Neural cell (in vitro differentiated cells): ENCODE measurements around the gene SQOR. TPM values are rescaled to one million over a fixed set of nuclear protein-coding genes. Genes with fewer than 3 reads are reported as not detected.

ENCODE experiments used
- H2AFZ ChIP-seq: fragments of 200-600, 300-800 bp; sonication (generic), shearing (Covaris generic); 2 replicates; pipeline ENCODE4 v1.6.0; 2014; ENCODE audit warnings: low read depth, mild to moderate bottlenecking, antibody characterized with exemption, low read length, moderate library complexity
- H3F3A ChIP-seq: fragments of 200-600 bp; shearing (Covaris generic); 2 replicates; pipeline ENCODE4 v1.6.1; 2016; ENCODE audit warnings: mild to moderate bottlenecking, moderate library complexity, mixed read lengths, antibody characterized with exemption, low read length; ENCODE audit not compliant: insufficient read depth, poor library complexity, severe bottlenecking
- H3K27ac ChIP-seq: fragments of 200-600, 300-800 bp; sonication (generic), shearing (Covaris generic); 2 replicates; pipeline ENCODE4 v1.5.1; 2014; ENCODE audit warnings: mild to moderate bottlenecking, low read length, moderate library complexity
- H3K27me3 ChIP-seq: fragments of 300-800, 200-600 bp; sonication (generic), shearing (Covaris generic); 2 replicates; pipeline ENCODE4 v1.6.0; 2014; ENCODE audit warnings: mild to moderate bottlenecking, low read depth, low read length, moderate library complexity; ENCODE audit not compliant: insufficient read depth
- H3K36me3 ChIP-seq: fragments of 300-800, 200-600 bp; sonication (generic), shearing (Covaris generic); 2 replicates; pipeline ENCODE4 v1.5.1; 2014; ENCODE audit warnings: mild to moderate bottlenecking, antibody characterized with exemption, low read length, moderate library complexity; ENCODE audit not compliant: insufficient read depth
- H3K4me2 ChIP-seq: fragments of 300-800, 200-600 bp; sonication (generic), shearing (Covaris generic); 2 replicates; pipeline ENCODE4 v1.6.0; 2014; ENCODE audit warnings: mild to moderate bottlenecking, low read length
- H3K4me3 ChIP-seq: fragments of 300-800, 200-600 bp; sonication (generic), shearing (Covaris generic); 2 replicates; pipeline ENCODE4 v1.5.1; 2014; ENCODE audit warnings: mild to moderate bottlenecking, low read length, moderate library complexity
- H3K79me2 ChIP-seq: fragments of 200-600 bp; shearing (Covaris generic); replicated peaks from 2 replicates; pipeline ENCODE4 v1.6.0; 2014; ENCODE audit warnings: mild to moderate bottlenecking, low read length, moderate library complexity; ENCODE audit not compliant: insufficient read depth
- H3K9ac ChIP-seq: fragments of 300-800, 200-600 bp; sonication (generic), shearing (Covaris generic); 2 replicates; pipeline ENCODE4 v1.6.1; 2016; ENCODE audit warnings: mild to moderate bottlenecking, low read length, mixed read lengths
- H3K9me2 ChIP-seq: fragments of 200-600 bp; shearing (Covaris generic); 2 replicates; pipeline ENCODE4 v1.6.1; 2016; ENCODE audit warnings: mild to moderate bottlenecking, low read length, mixed read lengths; ENCODE audit not compliant: insufficient read depth
- H3K9me3 ChIP-seq: fragments of 200-600, 300-800 bp; sonication (generic), shearing (Covaris generic); 2 replicates; pipeline ENCODE4 v1.6.1; 2016; ENCODE audit warnings: mild to moderate bottlenecking, mixed run types, low read length, moderate library complexity, mixed read lengths
- H4K20me1 ChIP-seq: fragments of 200-600 bp; shearing (Covaris generic); 2 replicates; pipeline ENCODE4 v1.6.1; 2016; ENCODE audit warnings: mild to moderate bottlenecking, mixed run types; ENCODE audit not compliant: insufficient read depth
- EP300 ChIP-seq: fragments of 450-650 bp; conservative IDR thresholded peaks from 2 replicates; pipeline ENCODE4 v1.6.1; 2014; ENCODE audit warnings: antibody characterized with exemption, mild to moderate bottlenecking, moderate library complexity; ENCODE audit not compliant: poor library complexity, severe bottlenecking
- EZH2 ChIP-seq: fragments of 200-600, 300-800 bp; shearing (Covaris generic), sonication (generic); IDR thresholded peaks from 2 replicates; pipeline ENCODE4 v1.6.1; 2014; ENCODE audit warnings: antibody characterized with exemption, low read length, borderline replicate concordance, mild to moderate bottlenecking; ENCODE audit not compliant: insufficient read depth, poor library complexity, severe bottlenecking
- MXI1 ChIP-seq: fragments of 450-650 bp; conservative IDR thresholded peaks from 2 replicates; pipeline ENCODE4 v1.6.1; 2014; ENCODE audit warnings: antibody characterized with exemption, mild to moderate bottlenecking; ENCODE audit not compliant: poor library complexity, severe bottlenecking
- POLR2AphosphoS5 ChIP-seq: IDR thresholded peaks from 2 replicates; pipeline ENCODE4 v1.6.1; 2012
- RAD21 ChIP-seq: fragments of 450-650 bp; conservative IDR thresholded peaks from 2 replicates; pipeline ENCODE4 v1.6.1; 2014; ENCODE audit warnings: antibody characterized with exemption, mild to moderate bottlenecking, moderate library complexity
- TAF1 ChIP-seq: IDR thresholded peaks from 2 replicates; pipeline ENCODE4 v1.6.1; 2012; ENCODE audit warnings: low read depth
- polyA plus RNA-seq: library from polyadenylated mRNA; depleted of rRNA; stranded (reverse); fragments of >200 nt; gene quantifications from 2 replicates; pipeline ENCODE4 v1.2.3, GENCODE V29; 2014
- TF ChIP-seq, protein P1 (sequence below): IDR thresholded peaks from 2 replicates; pipeline ENCODE4 v1.6.1; 2012; ENCODE audit warnings: borderline replicate concordance
- TF ChIP-seq, protein P2 (sequence below): fragments of 450-650 bp; IDR thresholded peaks from 2 replicates; pipeline ENCODE4 v1.5.1; 2014; ENCODE audit warnings: antibody characterized with exemption, mild to moderate bottlenecking, moderate library complexity; ENCODE audit not compliant: poor library complexity, severe bottlenecking

The SQOR gene
- polyA plus RNA-seq, 1 donor from 2014 or later: not detected

DNA sequence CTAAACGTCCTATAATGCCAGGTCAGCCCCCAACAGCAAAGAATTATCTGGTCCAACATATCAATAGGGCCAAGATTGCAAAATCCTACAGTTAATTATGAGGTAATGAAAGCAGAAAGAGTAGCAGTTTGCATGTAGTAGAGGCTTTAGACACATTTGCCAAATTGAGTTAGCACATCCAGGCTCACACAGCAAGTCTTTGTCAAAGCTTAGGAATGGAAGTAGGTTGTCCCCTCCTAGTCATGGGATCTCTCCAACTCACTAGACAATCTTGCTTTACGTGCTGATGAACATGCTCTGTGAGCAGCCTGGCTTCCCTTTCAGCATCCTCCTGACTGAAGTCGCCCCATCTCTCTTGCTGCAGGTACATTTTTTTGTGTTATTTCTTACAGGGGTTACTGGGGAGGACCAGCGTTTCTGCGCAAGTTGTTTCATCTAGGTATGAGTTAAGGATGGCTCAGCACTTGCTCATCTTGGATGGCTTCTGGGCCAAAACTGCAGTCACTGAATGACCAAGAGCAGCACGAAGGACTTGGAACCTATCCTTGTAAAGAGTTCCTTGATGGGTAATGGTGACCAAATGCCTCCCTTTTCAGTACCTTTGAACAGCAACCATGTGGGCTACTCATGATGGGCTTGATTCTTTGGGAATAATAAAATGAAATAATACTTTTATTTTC lies 55.9 kb downstream of the SQOR start:
- H3F3A ChIP-seq: no peaks in the 10 kb centered on the region
- H3K79me2 ChIP-seq: no peaks in the 10 kb centered on the region
- H2AFZ ChIP-seq: no peak overlapping the region
- no peak overlapping the region for H3K4me2 ChIP-seq
- no peaks in the 10 kb centered on the region for H3K36me3 ChIP-seq
- H4K20me1 ChIP-seq: no peaks in the 10 kb centered on the region
- no peaks in the 10 kb centered on the region for H3K9me2 ChIP-seq
- H3K9me3 ChIP-seq: no peaks in the 10 kb centered on the region
- no peak overlapping the region for H3K27ac ChIP-seq
- H3K9ac ChIP-seq: no peak overlapping the region
- no peak overlapping the region for H3K4me3 ChIP-seq
- no peaks in the 10 kb centered on the region for H3K27me3 ChIP-seq
- TF ChIP-seq MXI1: no peak
- TF ChIP-seq, protein P1, sequence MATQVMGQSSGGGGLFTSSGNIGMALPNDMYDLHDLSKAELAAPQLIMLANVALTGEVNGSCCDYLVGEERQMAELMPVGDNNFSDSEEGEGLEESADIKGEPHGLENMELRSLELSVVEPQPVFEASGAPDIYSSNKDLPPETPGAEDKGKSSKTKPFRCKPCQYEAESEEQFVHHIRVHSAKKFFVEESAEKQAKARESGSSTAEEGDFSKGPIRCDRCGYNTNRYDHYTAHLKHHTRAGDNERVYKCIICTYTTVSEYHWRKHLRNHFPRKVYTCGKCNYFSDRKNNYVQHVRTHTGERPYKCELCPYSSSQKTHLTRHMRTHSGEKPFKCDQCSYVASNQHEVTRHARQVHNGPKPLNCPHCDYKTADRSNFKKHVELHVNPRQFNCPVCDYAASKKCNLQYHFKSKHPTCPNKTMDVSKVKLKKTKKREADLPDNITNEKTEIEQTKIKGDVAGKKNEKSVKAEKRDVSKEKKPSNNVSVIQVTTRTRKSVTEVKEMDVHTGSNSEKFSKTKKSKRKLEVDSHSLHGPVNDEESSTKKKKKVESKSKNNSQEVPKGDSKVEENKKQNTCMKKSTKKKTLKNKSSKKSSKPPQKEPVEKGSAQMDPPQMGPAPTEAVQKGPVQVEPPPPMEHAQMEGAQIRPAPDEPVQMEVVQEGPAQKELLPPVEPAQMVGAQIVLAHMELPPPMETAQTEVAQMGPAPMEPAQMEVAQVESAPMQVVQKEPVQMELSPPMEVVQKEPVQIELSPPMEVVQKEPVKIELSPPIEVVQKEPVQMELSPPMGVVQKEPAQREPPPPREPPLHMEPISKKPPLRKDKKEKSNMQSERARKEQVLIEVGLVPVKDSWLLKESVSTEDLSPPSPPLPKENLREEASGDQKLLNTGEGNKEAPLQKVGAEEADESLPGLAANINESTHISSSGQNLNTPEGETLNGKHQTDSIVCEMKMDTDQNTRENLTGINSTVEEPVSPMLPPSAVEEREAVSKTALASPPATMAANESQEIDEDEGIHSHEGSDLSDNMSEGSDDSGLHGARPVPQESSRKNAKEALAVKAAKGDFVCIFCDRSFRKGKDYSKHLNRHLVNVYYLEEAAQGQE: no peak
- TF ChIP-seq RAD21: no peak
- no peak for TF ChIP-seq EP300
- TF ChIP-seq EZH2: no peak
- no peak for TF ChIP-seq POLR2AphosphoS5
- TF ChIP-seq, protein P2, sequence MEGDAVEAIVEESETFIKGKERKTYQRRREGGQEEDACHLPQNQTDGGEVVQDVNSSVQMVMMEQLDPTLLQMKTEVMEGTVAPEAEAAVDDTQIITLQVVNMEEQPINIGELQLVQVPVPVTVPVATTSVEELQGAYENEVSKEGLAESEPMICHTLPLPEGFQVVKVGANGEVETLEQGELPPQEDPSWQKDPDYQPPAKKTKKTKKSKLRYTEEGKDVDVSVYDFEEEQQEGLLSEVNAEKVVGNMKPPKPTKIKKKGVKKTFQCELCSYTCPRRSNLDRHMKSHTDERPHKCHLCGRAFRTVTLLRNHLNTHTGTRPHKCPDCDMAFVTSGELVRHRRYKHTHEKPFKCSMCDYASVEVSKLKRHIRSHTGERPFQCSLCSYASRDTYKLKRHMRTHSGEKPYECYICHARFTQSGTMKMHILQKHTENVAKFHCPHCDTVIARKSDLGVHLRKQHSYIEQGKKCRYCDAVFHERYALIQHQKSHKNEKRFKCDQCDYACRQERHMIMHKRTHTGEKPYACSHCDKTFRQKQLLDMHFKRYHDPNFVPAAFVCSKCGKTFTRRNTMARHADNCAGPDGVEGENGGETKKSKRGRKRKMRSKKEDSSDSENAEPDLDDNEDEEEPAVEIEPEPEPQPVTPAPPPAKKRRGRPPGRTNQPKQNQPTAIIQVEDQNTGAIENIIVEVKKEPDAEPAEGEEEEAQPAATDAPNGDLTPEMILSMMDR: no peak
- TF ChIP-seq TAF1: no peak

GRCh38 chr15:45701108-45701507 lies 66.3 kb downstream of the SQOR start:
- Histone ChIP-seq H3K4me2 (no peak overlapping the region), H3K79me2 (no peaks in the 10 kb centered on the region), H3K9ac (no peak overlapping the region), H3K4me3 (no peak overlapping the region), H3F3A (no peaks in the 10 kb centered on the region), H3K27ac (no peak overlapping the region), H2AFZ (no peak overlapping the region), H3K36me3 (no peaks in the 10 kb centered on the region), H3K9me2 (no peaks in the 10 kb centered on the region), H4K20me1 (no peaks in the 10 kb centered on the region), H3K27me3 (peaks cover 5% of the 10 kb centered on the region), H3K9me3 (no peaks in the 10 kb centered on the region)
- TF ChIP-seq EZH2 (no peak), POLR2AphosphoS5 (no peak), MXI1 (no peak), TAF1 (no peak), EP300 (no peak), RAD21 (no peak)
- TF ChIP-seq, protein P2: no peak
- TF ChIP-seq, protein P1: no peak
